IMR-90 (cell line): ENCODE results near the gene CCDC51. TPM values are rescaled to one million over a fixed set of nuclear protein-coding genes. Genes with fewer than 3 reads are reported as not detected.

Source experiments
- ATAC-seq: fragments of 200-7000 bp; cut with Tn5 transposase; 2 replicates; pipeline ENCODE4 v1.9.1; 2020; ENCODE audit warnings: low read depth, mild to moderate bottlenecking, moderate library complexity
- BruUV-seq: library from RNA; stranded (reverse); fragments of 400-500 nt; replicated peaks from 2 replicates; lab custom pipeline; 2021; lab: Mats Ljungman, UMichigan
- CTCF ChIA-PET: fragments of 300-600 bp; formaldehyde crosslinking; extraction: SDS; loops from one replicate; lab custom pipeline; 2021; ENCODE audit warnings: antibody characterized with exemption; lab: Yijun Ruan, JAX
- POLR2A ChIA-PET: fragments of 300-600 bp; sonication (Branson Sonifier 250); formaldehyde crosslinking; loops from one replicate; lab custom pipeline; 2022; ENCODE audit warnings: antibody characterized with exemption; ENCODE audit not compliant: unreplicated experiment; lab: Charles Lee
- DNase-seq: peaks from one replicate; pipeline ENCODE4 v3.0.0; 2013
- H2AFZ ChIP-seq: replicated peaks from 2 replicates; pipeline ENCODE3; 2013; ENCODE audit warnings: low read length, mild to moderate bottlenecking; ENCODE audit not compliant: poor library complexity
- H2AK5ac ChIP-seq: 2 replicates; pipeline ENCODE4 v1.6.1; 2013; ENCODE audit warnings: low read depth, low read length, inconsistent platforms
- H2AK9ac ChIP-seq: replicated peaks from 2 replicates; pipeline ENCODE3; 2013; ENCODE audit warnings: mild to moderate bottlenecking, low read depth, low read length, moderate library complexity; ENCODE audit not compliant: poor library complexity
- H2BK120ac ChIP-seq: 2 replicates; pipeline ENCODE4 v1.6.1; 2013; ENCODE audit warnings: low read depth, low read length, inconsistent platforms
- H2BK15ac ChIP-seq: 3 replicates; pipeline ENCODE4 v1.6.1; 2013; ENCODE audit warnings: low read depth, low read length, inconsistent platforms
- H2BK20ac ChIP-seq: 2 replicates; pipeline ENCODE4 v1.6.1; 2013; ENCODE audit warnings: low read depth, mild to moderate bottlenecking, inconsistent platforms, low read length, moderate library complexity
- H2BK5ac ChIP-seq: 2 replicates; pipeline ENCODE4 v1.6.1; 2013; ENCODE audit warnings: mild to moderate bottlenecking, low read depth, low read length, inconsistent platforms; ENCODE audit not compliant: poor library complexity, severe bottlenecking
- H3K14ac ChIP-seq: replicated peaks from 2 replicates; pipeline ENCODE4 v1.6.1; 2013; ENCODE audit warnings: low read depth, low read length, inconsistent platforms
- H3K18ac ChIP-seq: 2 replicates; pipeline ENCODE4 v1.6.1; 2013; ENCODE audit warnings: low read depth, low read length, control low read depth
- H3K23ac ChIP-seq: 2 replicates; pipeline ENCODE4 v1.6.1; 2013; ENCODE audit warnings: low read depth, low read length, inconsistent platforms
- H3K27ac ChIP-seq: 2 replicates; pipeline ENCODE4 v1.5.1; 2013; ENCODE audit warnings: mild to moderate bottlenecking, control low read depth, low read length; ENCODE audit not compliant: insufficient read depth
- H3K27me3 ChIP-seq: 2 replicates; pipeline ENCODE4 v1.6.1; 2013; ENCODE audit warnings: low read length; ENCODE audit not compliant: control insufficient read depth, insufficient read depth
- H3K36me3 ChIP-seq: 2 replicates; pipeline ENCODE4 v1.6.1; 2013; ENCODE audit warnings: low read length, mixed read lengths; ENCODE audit not compliant: control insufficient read depth, insufficient read depth
- H3K4ac ChIP-seq: 2 replicates; pipeline ENCODE4 v1.6.1; 2013; ENCODE audit warnings: low read depth, low read length, inconsistent platforms
- H3K4me1 ChIP-seq: 2 replicates; pipeline ENCODE4 v1.6.1; 2013; ENCODE audit warnings: low read length, mixed read lengths; ENCODE audit not compliant: control insufficient read depth, insufficient read depth
- H3K4me2 ChIP-seq: 2 replicates; pipeline ENCODE4 v1.6.1; 2013; ENCODE audit warnings: low read depth, mild to moderate bottlenecking, control low read depth, low read length, moderate library complexity
- H3K4me3 ChIP-seq: 2 replicates; pipeline ENCODE4 v1.5.1; 2013; ENCODE audit warnings: low read depth, mild to moderate bottlenecking, control low read depth, low read length, moderate library complexity; ENCODE audit not compliant: insufficient read depth
- H3K56ac ChIP-seq: 2 replicates; pipeline ENCODE4 v1.6.1; 2013; ENCODE audit warnings: low read length, inconsistent platforms; ENCODE audit not compliant: insufficient read depth; ENCODE audit errors: extremely low read depth
- H3K79me1 ChIP-seq, 2 experiments: 2 replicates each; pipeline ENCODE4 v1.6.1; 2013; ENCODE audit warnings: low read length in 2 of 2, inconsistent platforms in 1 of 2, low read depth in 1 of 2
- H3K9ac ChIP-seq: 2 replicates; pipeline ENCODE4 v1.6.1; 2013; ENCODE audit warnings: low read depth, low read length, control low read depth
- H3K9me1 ChIP-seq: 2 replicates; pipeline ENCODE4 v1.6.1; 2013; ENCODE audit warnings: low read length, inconsistent platforms; ENCODE audit not compliant: insufficient read depth
- H3K9me3 ChIP-seq: 2 replicates; pipeline ENCODE4 v1.6.1; 2013; ENCODE audit warnings: low read length; ENCODE audit not compliant: control insufficient read depth, insufficient read depth
- H4K20me1 ChIP-seq: 2 replicates; pipeline ENCODE4 v1.6.1; 2013; ENCODE audit warnings: low read length, inconsistent platforms; ENCODE audit not compliant: insufficient read depth
- H4K5ac ChIP-seq: 2 replicates; pipeline ENCODE4 v1.6.1; 2013; ENCODE audit warnings: mild to moderate bottlenecking, low read depth, low read length, control low read depth
- H4K8ac ChIP-seq, 2 experiments: 2 replicates each; pipeline ENCODE4 v1.6.1; 2013; ENCODE audit warnings: low read depth in 2 of 2, low read length in 2 of 2, control low read depth in 1 of 2, inconsistent platforms in 1 of 2
- H4K91ac ChIP-seq: 2 replicates; pipeline ENCODE4 v1.6.1; 2013; ENCODE audit warnings: low read depth, low read length, inconsistent platforms; ENCODE audit not compliant: insufficient read depth
- BHLHE40 ChIP-seq: fragments of 150-350 bp; IDR thresholded peaks from 2 replicates; pipeline ENCODE4 v1.6.1; 2016; ENCODE audit warnings: mild to moderate bottlenecking, low read depth, low read length
- CEBPB ChIP-seq: IDR thresholded peaks from 2 replicates; pipeline ENCODE4 v1.6.1; 2012; ENCODE audit warnings: low read depth, low read length, improper control_type of control experiment
- FOS ChIP-seq: fragments of 150-350 bp; IDR thresholded peaks from 2 replicates; pipeline ENCODE4 v1.6.1; 2016; ENCODE audit warnings: low read depth, low read length
- MAZ ChIP-seq: IDR thresholded peaks from 2 replicates; pipeline ENCODE4 v1.6.1; 2012; ENCODE audit warnings: low read depth, mild to moderate bottlenecking, low read length, improper control_type of control experiment, moderate library complexity, borderline replicate concordance
- MXI1 ChIP-seq: IDR thresholded peaks from 2 replicates; pipeline ENCODE4 v1.6.1; 2012; ENCODE audit warnings: low read depth, mild to moderate bottlenecking, low read length, moderate library complexity, borderline replicate concordance
- NFE2L2 ChIP-seq: fragments of 150-350 bp; IDR thresholded peaks from 2 replicates; pipeline ENCODE4 v1.6.1; 2016; ENCODE audit warnings: low read depth, mild to moderate bottlenecking, low read length
- POLR2A ChIP-seq: IDR thresholded peaks from 2 replicates; pipeline ENCODE4 v1.6.1; 2012; ENCODE audit warnings: mild to moderate bottlenecking, low read depth, low read length
- RCOR1 ChIP-seq: IDR thresholded peaks from 2 replicates; pipeline ENCODE4 v1.6.1; 2012; ENCODE audit warnings: mild to moderate bottlenecking, low read length, improper control_type of control experiment; ENCODE audit not compliant: insufficient replicate concordance
- RFX5 ChIP-seq: IDR thresholded peaks from 2 replicates; pipeline ENCODE4 v1.8.0; 2012; ENCODE audit warnings: low read depth, mild to moderate bottlenecking, low read length, moderate library complexity
- SMC3 ChIP-seq: fragments of 150-350 bp; IDR thresholded peaks from 2 replicates; pipeline ENCODE4 v1.6.1; 2016; ENCODE audit warnings: low read depth, mild to moderate bottlenecking, antibody characterized with exemption, low read length, moderate library complexity
- WGBS, 2 experiments: methylation state at CpG; one replicate each; pipeline versions ENCODE4 v1.1.5 to v1.1.7; 2013; ENCODE audit warnings: missing lambda C conversion rate in 2 of 2; ENCODE audit not compliant: insufficient read length in 1 of 2; ENCODE audit errors: extremely low coverage in 2 of 2; 5-methylcytosine and 5-hydroxymethylcytosine counted together
- dilution Hi-C: fragments of 300-500 bp; cut with HindIII; formaldehyde crosslinking; loops from one replicate; pipeline ENCODE4 v1.14.3; 2018; ENCODE audit warnings: low sequenced_read_pairs; ENCODE audit not compliant: unreplicated experiment
- in situ Hi-C: fragments of 300-500 bp; cut with MboI; formaldehyde crosslinking; loops from 3 replicates; pipeline ENCODE4 v1.14.3; 2019; ENCODE audit warnings: low sequenced_read_pairs, inconsistent platforms, mixed read lengths
- intact Hi-C: fragments of 100-400 bp; cut with micrococcal nuclease; formaldehyde crosslinking; loops from 2 replicates; pipeline ENCODE4 v1.10.0; 2022
- polyA plus RNA-seq, 3 experiments: library from polyadenylated mRNA; depleted of rRNA; stranded (reverse); fragments of >200 nt; gene quantifications; 2 replicates each; pipeline ENCODE4 v1.2.3, GENCODE V29; 2012; ENCODE audit warnings: low replicate concordance in 1 of 3
- total RNA-seq: library from RNA; depleted of rRNA; stranded (reverse); fragments of >200 nt; gene quantifications from 2 replicates; pipeline ENCODE4 v1.2.3, GENCODE V29; 2012
- TF ChIP-seq, protein P1 (sequence below): fragments of 150-350 bp; IDR thresholded peaks from 2 replicates; pipeline ENCODE4 v1.6.1; 2017; ENCODE audit warnings: mild to moderate bottlenecking, antibody characterized with exemption, low read length, low read depth

The CCDC51 gene
- total and polyA plus RNA-seq, 2 of the 4 experiments (the other 2 are of a cell fraction): 11.0 to 16.1 TPM

DNA sequence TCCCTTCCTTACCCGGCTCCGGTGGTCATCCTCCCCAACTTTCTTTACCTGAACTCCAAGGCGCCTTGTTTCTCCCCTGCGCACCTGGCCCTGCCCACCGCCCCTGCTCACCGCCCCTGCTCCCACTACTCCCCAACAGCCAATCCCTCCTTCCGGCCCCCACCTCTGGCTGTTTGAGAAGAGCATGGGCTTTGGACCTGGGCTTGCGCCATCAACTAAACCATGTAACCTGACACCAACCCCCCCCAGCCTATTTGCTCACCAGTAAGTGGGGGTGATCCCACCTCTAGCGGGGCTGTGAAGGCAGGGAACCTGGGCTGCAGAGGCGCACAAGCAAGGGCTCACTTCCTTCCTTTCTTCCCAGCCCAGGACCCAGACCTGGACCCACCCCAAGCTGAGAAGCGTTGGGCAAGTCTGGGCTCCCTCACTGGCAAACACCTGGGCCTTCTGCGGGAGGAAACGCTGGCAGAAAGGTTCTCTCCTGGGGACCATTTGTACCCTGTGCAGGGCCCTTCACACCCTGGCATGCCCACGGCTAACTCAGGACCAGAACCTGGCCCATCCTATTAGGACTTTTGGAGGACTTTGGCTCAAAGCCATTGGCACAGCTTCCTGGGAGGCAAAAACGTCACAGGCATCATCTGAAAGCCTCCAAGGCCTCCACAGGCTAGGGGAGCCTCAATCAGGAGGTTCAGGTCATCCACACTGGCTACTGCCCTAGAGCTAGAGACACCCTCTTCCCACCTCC lies 9.8 kb downstream of the CCDC51 start, which contains the start of gene PLXNB1:
Gene PLXNB1, minus strand, starts transcription at position 127 of the 748 bp plus-strand sequence. CDS start 5,475 bp downstream, outside the sequence.
- dilution Hi-C loops: no loop called here
- H3K9me3 ChIP-seq: no peaks in the 10 kb centered on the region
- H2BK120ac ChIP-seq: peak within 1 kb of the TSS; percentile 18; the same call in 1 of the 2 replicates
- peak within 1 kb of the TSS; percentile 98 for H2AK9ac ChIP-seq
- peak within 1 kb of the TSS; percentile 57; the same call in 1 of the 2 replicates for H4K91ac ChIP-seq
- peaks cover 14 to 46% of the 10 kb centered on the region in 2 experiments; a peak in 3 of 4 replicates for H3K79me1 ChIP-seq
- H3K36me3 ChIP-seq: peaks cover 18% of the 10 kb centered on the region
- H3K4me3 ChIP-seq: peak within 1 kb of the TSS; percentile 50
- H4K8ac ChIP-seq: peak within 1 kb of the TSS; percentile 67 to 82
- ChIA-PET POLR2A (no interaction called here), CTCF (interaction anchor here (1.2 kb wide), 1 partner anchor 29 kb away, joined by 3 read pairs; no protein-coding TSS in a partner anchor)
- H3K27me3 ChIP-seq: no peaks in the 10 kb centered on the region
- peak within 1 kb of the TSS; percentile 57 for H3K14ac ChIP-seq
- intact Hi-C loops: no loop called here
- peak within 1 kb of the TSS; percentile 20; the same call in 1 of the 2 replicates for H3K18ac ChIP-seq
- peaks cover 16% of the 10 kb centered on the region for H3K9me1 ChIP-seq
- peak within 1 kb of the TSS; percentile 50 for H2BK5ac ChIP-seq
- H3K4me1 ChIP-seq: peaks cover 27% of the 10 kb centered on the region
- DNase-seq (peak; percentile 71), ATAC-seq (peak; percentile 8)
- H2BK20ac ChIP-seq: no peak within 1 kb of the TSS
- in situ Hi-C loops: no loop called here
- TF ChIP-seq MAZ (peak; percentile 95; the same call in 1 of the 2 replicates), BHLHE40 (no peak), RCOR1 (no peak), RFX5 (no peak), NFE2L2 (no peak), POLR2A (no peak), CEBPB (peak; percentile 78), SMC3 (no peak), MXI1 (no peak), FOS (no peak)
- TF ChIP-seq, protein P1, sequence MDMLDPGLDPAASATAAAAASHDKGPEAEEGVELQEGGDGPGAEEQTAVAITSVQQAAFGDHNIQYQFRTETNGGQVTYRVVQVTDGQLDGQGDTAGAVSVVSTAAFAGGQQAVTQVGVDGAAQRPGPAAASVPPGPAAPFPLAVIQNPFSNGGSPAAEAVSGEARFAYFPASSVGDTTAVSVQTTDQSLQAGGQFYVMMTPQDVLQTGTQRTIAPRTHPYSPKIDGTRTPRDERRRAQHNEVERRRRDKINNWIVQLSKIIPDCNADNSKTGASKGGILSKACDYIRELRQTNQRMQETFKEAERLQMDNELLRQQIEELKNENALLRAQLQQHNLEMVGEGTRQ: no peak
- 0 out of 2 replicates have a peak within 1 kb of the TSS, but pooled peaks have one; percentile 10 for H4K5ac ChIP-seq
- peaks cover 22% of the 10 kb centered on the region for H4K20me1 ChIP-seq
- no peak within 1 kb of the TSS; the same call in 2 of the 3 replicates for H2BK15ac ChIP-seq
- peak within 1 kb of the TSS; percentile 98 for H2AFZ ChIP-seq
- peak within 1 kb of the TSS; percentile 70 for H3K4ac ChIP-seq
- WGBS, 2 experiments: 14% methylated on average over 8 of the region's 15 CpGs; no CpG with 5 or more reads in 1 of the 2 experiments
- peak within 1 kb of the TSS; percentile 49 for H3K27ac ChIP-seq
- H3K56ac ChIP-seq: no peak within 1 kb of the TSS
- H3K23ac ChIP-seq: no peak within 1 kb of the TSS; the same call in none of the 2 replicates
- peak within 1 kb of the TSS; percentile 84 for H2AK5ac ChIP-seq
- no TSS peak for BruUV-seq
- H3K9ac ChIP-seq: peak within 1 kb of the TSS; percentile 62
- H3K4me2 ChIP-seq: peak within 1 kb of the TSS; percentile 77
